HG03025 (cell line): ENCODE data around the gene JPT2.

ENCODE experiments used
- ATAC-seq: cut with Tn5 transposase; IDR thresholded peaks from one replicate; pipeline ENCODE4 v1.9.1; 2021; ENCODE audit warnings: mild to moderate bottlenecking, moderate library complexity; ENCODE audit not compliant: unreplicated experiment, low FRiP score

Gene JPT2

GRCh38 chr16:1651094-1651973 lies 26.7 kb upstream of the JPT2 start:
- no peak for ATAC-seq

- no peak for ATAC-seq
Measured at GRCh38 chr16:1651974-1652312, 26.1 kb upstream of the JPT2 start.

- ATAC-seq = no peak
Measured at GRCh38 chr16:1653023-1653422, 25.1 kb upstream of the JPT2 start.

GRCh38 chr16:1654505-1655268 lies 23.4 kb upstream of the JPT2 start:
- no peak for ATAC-seq

GRCh38 chr16:1655269-1655807 lies 22.7 kb upstream of the JPT2 start:
- no peak for ATAC-seq

- ATAC-seq = no peak
Measured at GRCh38 chr16:1655909-1656807, 21.9 kb upstream of the JPT2 start.

GRCh38 chr16:1656808-1657617 lies 21.1 kb upstream of the JPT2 start:
- no peak for ATAC-seq

- ATAC-seq = no peak
Measured at GRCh38 chr16:1657841-1658240, 20.2 kb upstream of the JPT2 start.

- ATAC-seq = no peak
Measured at GRCh38 chr16:1659031-1659430, 19.0 kb upstream of the JPT2 start.

- no peak for ATAC-seq
Measured at GRCh38 chr16:1661826-1662225, 16.3 kb upstream of the JPT2 start.

- no peak for ATAC-seq
Measured at GRCh38 chr16:1662543-1662942, 15.5 kb upstream of the JPT2 start.

- ATAC-seq = no peak
Measured at GRCh38 chr16:1665829-1666228, 12.2 kb upstream of the JPT2 start.

- ATAC-seq = no peak
Measured at GRCh38 chr16:1666316-1666715, 11.8 kb upstream of the JPT2 start.

GRCh38 chr16:1667271-1667670 lies 10.8 kb upstream of the JPT2 start:
- ATAC-seq = no peak

GRCh38 chr16:1667916-1668315 lies 10.2 kb upstream of the JPT2 start:
- no peak for ATAC-seq

- no peak for ATAC-seq
Measured at GRCh38 chr16:1668612-1669319, 9.3 kb upstream of the JPT2 start.

- ATAC-seq = no peak
Measured at GRCh38 chr16:1669698-1670097, 8.4 kb upstream of the JPT2 start.

- no peak for ATAC-seq
Measured at GRCh38 chr16:1670371-1670770, 7.7 kb upstream of the JPT2 start.

- no peak for ATAC-seq
Measured at GRCh38 chr16:1670866-1671265, 7.2 kb upstream of the JPT2 start.
